HEK293 (cell line): ENCODE measurements around the gene NFIX.

Experiments
- HOXA7 ChIP-seq: sonication (generic); formaldehyde crosslinking; IDR thresholded peaks from 2 replicates; pipeline ENCODE4 v1.8.1; 2022; ENCODE audit warnings: missing genetic modification reagents, borderline replicate concordance
- HOXD13 ChIP-seq: sonication (generic); formaldehyde crosslinking; IDR thresholded peaks from 2 replicates; pipeline ENCODE4 v1.8.0; 2022; ENCODE audit warnings: missing genetic modification reagents, borderline replicate concordance
- KLF9 ChIP-seq: fragments of 450-650 bp; formaldehyde crosslinking; IDR thresholded peaks from 2 replicates; pipeline ENCODE4 v1.5.1; 2016; ENCODE audit warnings: missing biosample characterization, missing genetic modification characterization, low read depth
- RBAK ChIP-seq: fragments of 450-650 bp; formaldehyde crosslinking; IDR thresholded peaks from 2 replicates; pipeline ENCODE4 v1.5.1; 2016; ENCODE audit warnings: missing biosample characterization, missing genetic modification characterization
- SP2 ChIP-seq: fragments of 450-650 bp; formaldehyde crosslinking; IDR thresholded peaks from 2 replicates; pipeline ENCODE4 v1.5.1; 2016; ENCODE audit warnings: missing biosample characterization, missing genetic modification characterization
- TRIM28 ChIP-seq: IDR thresholded peaks from 2 replicates; pipeline ENCODE4 v1.6.1; 2011; ENCODE audit warnings: low read length, control low read depth, borderline replicate concordance
- ZEB2 ChIP-seq: fragments of 450-650 bp; formaldehyde crosslinking; IDR thresholded peaks from 2 replicates; pipeline ENCODE4 v1.5.1; 2016; ENCODE audit warnings: missing biosample characterization, missing genetic modification characterization
- ZFP41 ChIP-seq: fragments of 450-650 bp; formaldehyde crosslinking; IDR thresholded peaks from 2 replicates; pipeline ENCODE4 v1.5.1; 2016; ENCODE audit warnings: missing biosample characterization, missing genetic modification characterization, borderline replicate concordance
- ZNF10 ChIP-seq: fragments of 450-650 bp; formaldehyde crosslinking; IDR thresholded peaks from 2 replicates; pipeline ENCODE4 v1.5.1; 2017; ENCODE audit warnings: missing biosample characterization, missing genetic modification characterization
- ZNF121 ChIP-seq: fragments of 450-650 bp; formaldehyde crosslinking; IDR thresholded peaks from 2 replicates; pipeline ENCODE4 v1.5.1; 2016; ENCODE audit warnings: missing biosample characterization, missing genetic modification characterization
- ZNF174 ChIP-seq: fragments of 450-650 bp; formaldehyde crosslinking; IDR thresholded peaks from 2 replicates; pipeline ENCODE4 v1.5.0; 2017; ENCODE audit warnings: missing biosample characterization, mild to moderate bottlenecking, missing genetic modification characterization
- ZNF19 ChIP-seq: fragments of 450-650 bp; formaldehyde crosslinking; IDR thresholded peaks from 2 replicates; pipeline ENCODE4; 2016; ENCODE audit warnings: missing biosample characterization, missing genetic modification characterization, low read depth
- ZNF221 ChIP-seq: fragments of 450-650 bp; formaldehyde crosslinking; IDR thresholded peaks from 2 replicates; pipeline ENCODE4 v1.5.1; 2017; ENCODE audit warnings: missing biosample characterization, missing genetic modification characterization, borderline replicate concordance
- ZNF311 ChIP-seq: fragments of 450-650 bp; formaldehyde crosslinking; IDR thresholded peaks from 2 replicates; pipeline ENCODE4 v1.5.1; 2017; ENCODE audit warnings: missing biosample characterization, missing genetic modification characterization, borderline replicate concordance
- ZNF335 ChIP-seq: fragments of 450-650 bp; formaldehyde crosslinking; conservative IDR thresholded peaks from 2 replicates; pipeline ENCODE4 v1.5.1; 2016; ENCODE audit warnings: missing biosample characterization, missing genetic modification characterization
- ZNF404 ChIP-seq: fragments of 450-650 bp; formaldehyde crosslinking; IDR thresholded peaks from 2 replicates; pipeline ENCODE4 v1.5.1; 2017; ENCODE audit warnings: missing biosample characterization, missing genetic modification characterization
- ZNF423 ChIP-seq: fragments of 450-650 bp; formaldehyde crosslinking; IDR thresholded peaks from 2 replicates; pipeline ENCODE4 v1.5.1; 2016; ENCODE audit warnings: missing biosample characterization, missing genetic modification characterization
- ZNF514 ChIP-seq: fragments of 450-650 bp; formaldehyde crosslinking; IDR thresholded peaks from 2 replicates; pipeline ENCODE4 v1.5.1; 2016; ENCODE audit warnings: missing biosample characterization, missing genetic modification characterization
- ZNF558 ChIP-seq: fragments of 450-650 bp; formaldehyde crosslinking; IDR thresholded peaks from 2 replicates; pipeline ENCODE4 v1.5.1; 2016; ENCODE audit warnings: missing biosample characterization, missing genetic modification characterization
- ZNF560 ChIP-seq: fragments of 450-650 bp; formaldehyde crosslinking; IDR thresholded peaks from 2 replicates; pipeline ENCODE4 v1.5.1; 2017; ENCODE audit warnings: missing biosample characterization, missing genetic modification characterization, borderline replicate concordance
- ZNF623 ChIP-seq: fragments of 450-650 bp; formaldehyde crosslinking; IDR thresholded peaks from 2 replicates; pipeline ENCODE4 v1.5.1; 2016; ENCODE audit warnings: missing biosample characterization, missing genetic modification characterization
- ZNF645 ChIP-seq: fragments of 450-650 bp; formaldehyde crosslinking; IDR thresholded peaks from 2 replicates; pipeline ENCODE4; 2016; ENCODE audit warnings: missing biosample characterization, missing genetic modification characterization
- ZNF785 ChIP-seq: fragments of 450-650 bp; formaldehyde crosslinking; IDR thresholded peaks from 2 replicates; pipeline ENCODE4 v1.5.1; 2016; ENCODE audit warnings: missing biosample characterization, missing genetic modification characterization
- ZNF792 ChIP-seq: fragments of 450-650 bp; formaldehyde crosslinking; IDR thresholded peaks from 2 replicates; pipeline ENCODE4 v1.5.1; 2016; ENCODE audit warnings: missing biosample characterization, missing genetic modification characterization
- ZSCAN23 ChIP-seq: fragments of 450-650 bp; formaldehyde crosslinking; IDR thresholded peaks from 2 replicates; pipeline ENCODE4 v1.5.1; 2016; ENCODE audit warnings: missing biosample characterization, missing genetic modification characterization
- TF ChIP-seq, protein P1 (sequence below): IDR thresholded peaks from 2 replicates; pipeline ENCODE4 v1.6.1; 2011; ENCODE audit warnings: mild to moderate bottlenecking, low read depth, low read length, borderline replicate concordance
- TF ChIP-seq, protein P2 (sequence below): fragments of 450-650 bp; formaldehyde crosslinking; IDR thresholded peaks from 2 replicates; pipeline ENCODE4 v1.5.1; 2016; ENCODE audit warnings: missing biosample characterization, missing genetic modification characterization
- TF ChIP-seq, protein P3 (sequence below): fragments of 450-650 bp; formaldehyde crosslinking; conservative IDR thresholded peaks from 2 replicates; pipeline ENCODE4 v1.5.1; 2016; ENCODE audit warnings: low read depth, missing biosample characterization, missing genetic modification characterization
- TF ChIP-seq, protein P4 (sequence below): fragments of 450-650 bp; formaldehyde crosslinking; IDR thresholded peaks from 2 replicates; pipeline ENCODE4 v1.5.1; 2016; ENCODE audit warnings: missing biosample characterization, missing genetic modification characterization

NFIX gene

GRCh38 chr19:12983542-12984142 lies 11.6 kb upstream of the NFIX start (continued):
- no peak for TF ChIP-seq ZSCAN23 (tag by site-specific recombination)
- TF ChIP-seq SP2 (tag by site-specific recombination), result no peak
- no peak; the same call in 1 of the 2 replicates for TF ChIP-seq ZNF623 (tag by site-specific recombination)
- TF ChIP-seq, protein P1, sequence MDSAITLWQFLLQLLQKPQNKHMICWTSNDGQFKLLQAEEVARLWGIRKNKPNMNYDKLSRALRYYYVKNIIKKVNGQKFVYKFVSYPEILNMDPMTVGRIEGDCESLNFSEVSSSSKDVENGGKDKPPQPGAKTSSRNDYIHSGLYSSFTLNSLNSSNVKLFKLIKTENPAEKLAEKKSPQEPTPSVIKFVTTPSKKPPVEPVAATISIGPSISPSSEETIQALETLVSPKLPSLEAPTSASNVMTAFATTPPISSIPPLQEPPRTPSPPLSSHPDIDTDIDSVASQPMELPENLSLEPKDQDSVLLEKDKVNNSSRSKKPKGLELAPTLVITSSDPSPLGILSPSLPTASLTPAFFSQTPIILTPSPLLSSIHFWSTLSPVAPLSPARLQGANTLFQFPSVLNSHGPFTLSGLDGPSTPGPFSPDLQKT, result no peak
- no peak for TF ChIP-seq ZNF792
- no peak for TF ChIP-seq ZNF121 (tag by site-specific recombination)
- TF ChIP-seq, protein P2, sequence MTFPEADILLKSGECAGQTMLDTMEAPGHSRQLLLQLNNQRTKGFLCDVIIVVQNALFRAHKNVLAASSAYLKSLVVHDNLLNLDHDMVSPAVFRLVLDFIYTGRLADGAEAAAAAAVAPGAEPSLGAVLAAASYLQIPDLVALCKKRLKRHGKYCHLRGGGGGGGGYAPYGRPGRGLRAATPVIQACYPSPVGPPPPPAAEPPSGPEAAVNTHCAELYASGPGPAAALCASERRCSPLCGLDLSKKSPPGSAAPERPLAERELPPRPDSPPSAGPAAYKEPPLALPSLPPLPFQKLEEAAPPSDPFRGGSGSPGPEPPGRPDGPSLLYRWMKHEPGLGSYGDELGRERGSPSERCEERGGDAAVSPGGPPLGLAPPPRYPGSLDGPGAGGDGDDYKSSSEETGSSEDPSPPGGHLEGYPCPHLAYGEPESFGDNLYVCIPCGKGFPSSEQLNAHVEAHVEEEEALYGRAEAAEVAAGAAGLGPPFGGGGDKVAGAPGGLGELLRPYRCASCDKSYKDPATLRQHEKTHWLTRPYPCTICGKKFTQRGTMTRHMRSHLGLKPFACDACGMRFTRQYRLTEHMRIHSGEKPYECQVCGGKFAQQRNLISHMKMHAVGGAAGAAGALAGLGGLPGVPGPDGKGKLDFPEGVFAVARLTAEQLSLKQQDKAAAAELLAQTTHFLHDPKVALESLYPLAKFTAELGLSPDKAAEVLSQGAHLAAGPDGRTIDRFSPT, result no peak
- no peak for TF ChIP-seq ZNF404 (tag by site-specific recombination)
- TF ChIP-seq ZNF335 (tag by site-specific recombination), result no peak
- TF ChIP-seq ZEB2 (tag by site-specific recombination), result no peak
- TF ChIP-seq ZNF560 (tag by site-specific recombination), result no peak
- 0 out of 2 replicates have a peak, but pooled peaks have one; percentile 28 for TF ChIP-seq ZNF785 (tag by site-specific recombination)
- TF ChIP-seq HOXD13, result no peak
- TF ChIP-seq, protein P3, sequence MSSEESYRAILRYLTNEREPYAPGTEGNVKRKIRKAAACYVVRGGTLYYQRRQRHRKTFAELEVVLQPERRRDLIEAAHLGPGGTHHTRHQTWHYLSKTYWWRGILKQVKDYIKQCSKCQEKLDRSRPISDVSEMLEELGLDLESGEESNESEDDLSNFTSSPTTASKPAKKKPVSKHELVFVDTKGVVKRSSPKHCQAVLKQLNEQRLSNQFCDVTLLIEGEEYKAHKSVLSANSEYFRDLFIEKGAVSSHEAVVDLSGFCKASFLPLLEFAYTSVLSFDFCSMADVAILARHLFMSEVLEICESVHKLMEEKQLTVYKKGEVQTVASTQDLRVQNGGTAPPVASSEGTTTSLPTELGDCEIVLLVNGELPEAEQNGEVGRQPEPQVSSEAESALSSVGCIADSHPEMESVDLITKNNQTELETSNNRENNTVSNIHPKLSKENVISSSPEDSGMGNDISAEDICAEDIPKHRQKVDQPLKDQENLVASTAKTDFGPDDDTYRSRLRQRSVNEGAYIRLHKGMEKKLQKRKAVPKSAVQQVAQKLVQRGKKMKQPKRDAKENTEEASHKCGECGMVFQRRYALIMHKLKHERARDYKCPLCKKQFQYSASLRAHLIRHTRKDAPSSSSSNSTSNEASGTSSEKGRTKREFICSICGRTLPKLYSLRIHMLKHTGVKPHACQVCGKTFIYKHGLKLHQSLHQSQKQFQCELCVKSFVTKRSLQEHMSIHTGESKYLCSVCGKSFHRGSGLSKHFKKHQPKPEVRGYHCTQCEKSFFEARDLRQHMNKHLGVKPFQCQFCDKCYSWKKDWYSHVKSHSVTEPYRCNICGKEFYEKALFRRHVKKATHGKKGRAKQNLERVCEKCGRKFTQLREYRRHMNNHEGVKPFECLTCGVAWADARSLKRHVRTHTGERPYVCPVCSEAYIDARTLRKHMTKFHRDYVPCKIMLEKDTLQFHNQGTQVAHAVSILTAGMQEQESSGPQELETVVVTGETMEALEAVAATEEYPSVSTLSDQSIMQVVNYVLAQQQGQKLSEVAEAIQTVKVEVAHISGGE (tag by site-specific recombination), result no peak
- TF ChIP-seq HOXA7 (CRISPR knock-in tag), result no peak
- TF ChIP-seq ZNF221 (tag by site-specific recombination), result no peak
- TF ChIP-seq TRIM28, result no peak
- no peak for TF ChIP-seq ZNF514
- peak; percentile 78; the same call in 1 of the 2 replicates for TF ChIP-seq ZNF10 (tag by site-specific recombination)
- 0 out of 2 replicates have a peak, but pooled peaks have one; percentile 47 for TF ChIP-seq KLF9 (tag by site-specific recombination)
- no peak for TF ChIP-seq ZNF311 (tag by site-specific recombination)
- no peak for TF ChIP-seq ZNF423 (tag by site-specific recombination)
- TF ChIP-seq RBAK (tag by site-specific recombination), result no peak
- TF ChIP-seq, protein P4, sequence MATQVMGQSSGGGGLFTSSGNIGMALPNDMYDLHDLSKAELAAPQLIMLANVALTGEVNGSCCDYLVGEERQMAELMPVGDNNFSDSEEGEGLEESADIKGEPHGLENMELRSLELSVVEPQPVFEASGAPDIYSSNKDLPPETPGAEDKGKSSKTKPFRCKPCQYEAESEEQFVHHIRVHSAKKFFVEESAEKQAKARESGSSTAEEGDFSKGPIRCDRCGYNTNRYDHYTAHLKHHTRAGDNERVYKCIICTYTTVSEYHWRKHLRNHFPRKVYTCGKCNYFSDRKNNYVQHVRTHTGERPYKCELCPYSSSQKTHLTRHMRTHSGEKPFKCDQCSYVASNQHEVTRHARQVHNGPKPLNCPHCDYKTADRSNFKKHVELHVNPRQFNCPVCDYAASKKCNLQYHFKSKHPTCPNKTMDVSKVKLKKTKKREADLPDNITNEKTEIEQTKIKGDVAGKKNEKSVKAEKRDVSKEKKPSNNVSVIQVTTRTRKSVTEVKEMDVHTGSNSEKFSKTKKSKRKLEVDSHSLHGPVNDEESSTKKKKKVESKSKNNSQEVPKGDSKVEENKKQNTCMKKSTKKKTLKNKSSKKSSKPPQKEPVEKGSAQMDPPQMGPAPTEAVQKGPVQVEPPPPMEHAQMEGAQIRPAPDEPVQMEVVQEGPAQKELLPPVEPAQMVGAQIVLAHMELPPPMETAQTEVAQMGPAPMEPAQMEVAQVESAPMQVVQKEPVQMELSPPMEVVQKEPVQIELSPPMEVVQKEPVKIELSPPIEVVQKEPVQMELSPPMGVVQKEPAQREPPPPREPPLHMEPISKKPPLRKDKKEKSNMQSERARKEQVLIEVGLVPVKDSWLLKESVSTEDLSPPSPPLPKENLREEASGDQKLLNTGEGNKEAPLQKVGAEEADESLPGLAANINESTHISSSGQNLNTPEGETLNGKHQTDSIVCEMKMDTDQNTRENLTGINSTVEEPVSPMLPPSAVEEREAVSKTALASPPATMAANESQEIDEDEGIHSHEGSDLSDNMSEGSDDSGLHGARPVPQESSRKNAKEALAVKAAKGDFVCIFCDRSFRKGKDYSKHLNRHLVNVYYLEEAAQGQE (tag by site-specific recombination), result no peak
- TF ChIP-seq ZNF174 (tag by site-specific recombination), result no peak
- TF ChIP-seq ZNF558, result no peak
- TF ChIP-seq ZNF19 (tag by site-specific recombination), result no peak
- peak; percentile 33; the same call in 1 of the 2 replicates for TF ChIP-seq ZNF645 (tag by site-specific recombination)
- no peak for TF ChIP-seq ZFP41 (tag by site-specific recombination)
